ENCODE measurements around the gene AGAP9.

Gene AGAP9

DNA sequence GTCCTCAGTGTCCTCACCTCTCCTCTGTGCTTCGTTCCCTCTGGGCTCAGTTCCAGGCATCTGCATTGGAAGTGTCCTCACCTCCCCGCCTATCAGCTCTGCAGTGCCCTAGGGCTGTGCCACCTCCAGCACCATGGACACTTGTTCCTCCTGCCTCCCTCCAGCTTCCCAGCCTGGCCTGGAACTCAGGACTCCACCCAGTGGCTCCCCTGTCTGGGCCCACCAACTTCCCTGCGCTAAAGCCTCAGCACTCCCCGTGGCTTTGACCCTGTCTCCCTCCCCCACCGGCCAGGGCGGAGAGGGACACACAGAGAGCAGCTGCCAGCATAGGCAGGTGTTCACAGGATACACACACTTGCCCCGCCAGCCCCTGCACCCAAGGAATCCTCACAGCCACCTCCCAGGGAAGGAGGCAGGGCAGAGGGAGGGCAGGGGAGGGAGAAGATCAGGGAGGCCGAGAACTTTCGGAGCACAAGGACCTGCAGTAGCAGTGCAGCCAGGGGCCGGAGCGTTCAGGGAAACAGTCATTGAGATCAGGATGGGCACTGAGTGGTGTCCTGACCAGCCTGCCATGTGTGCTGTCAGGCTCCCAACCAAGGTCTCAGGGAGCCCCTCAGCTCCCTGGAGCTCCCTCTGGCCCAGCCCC, 70.8 kb downstream of the AGAP9 start:
- H3K4me3 ChIP-seq (ENCODE audit: low read depth, low read length), result no peak overlapping the region
- TF ChIP-seq, protein P1, sequence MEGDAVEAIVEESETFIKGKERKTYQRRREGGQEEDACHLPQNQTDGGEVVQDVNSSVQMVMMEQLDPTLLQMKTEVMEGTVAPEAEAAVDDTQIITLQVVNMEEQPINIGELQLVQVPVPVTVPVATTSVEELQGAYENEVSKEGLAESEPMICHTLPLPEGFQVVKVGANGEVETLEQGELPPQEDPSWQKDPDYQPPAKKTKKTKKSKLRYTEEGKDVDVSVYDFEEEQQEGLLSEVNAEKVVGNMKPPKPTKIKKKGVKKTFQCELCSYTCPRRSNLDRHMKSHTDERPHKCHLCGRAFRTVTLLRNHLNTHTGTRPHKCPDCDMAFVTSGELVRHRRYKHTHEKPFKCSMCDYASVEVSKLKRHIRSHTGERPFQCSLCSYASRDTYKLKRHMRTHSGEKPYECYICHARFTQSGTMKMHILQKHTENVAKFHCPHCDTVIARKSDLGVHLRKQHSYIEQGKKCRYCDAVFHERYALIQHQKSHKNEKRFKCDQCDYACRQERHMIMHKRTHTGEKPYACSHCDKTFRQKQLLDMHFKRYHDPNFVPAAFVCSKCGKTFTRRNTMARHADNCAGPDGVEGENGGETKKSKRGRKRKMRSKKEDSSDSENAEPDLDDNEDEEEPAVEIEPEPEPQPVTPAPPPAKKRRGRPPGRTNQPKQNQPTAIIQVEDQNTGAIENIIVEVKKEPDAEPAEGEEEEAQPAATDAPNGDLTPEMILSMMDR (IDR thresholded peaks at IDR 0.05; ENCODE audit: control insufficient read depth, extremely low read depth, insufficient read depth), result no peak
- no peak for DNase-seq (ENCODE audit: low read depth)

DNA sequence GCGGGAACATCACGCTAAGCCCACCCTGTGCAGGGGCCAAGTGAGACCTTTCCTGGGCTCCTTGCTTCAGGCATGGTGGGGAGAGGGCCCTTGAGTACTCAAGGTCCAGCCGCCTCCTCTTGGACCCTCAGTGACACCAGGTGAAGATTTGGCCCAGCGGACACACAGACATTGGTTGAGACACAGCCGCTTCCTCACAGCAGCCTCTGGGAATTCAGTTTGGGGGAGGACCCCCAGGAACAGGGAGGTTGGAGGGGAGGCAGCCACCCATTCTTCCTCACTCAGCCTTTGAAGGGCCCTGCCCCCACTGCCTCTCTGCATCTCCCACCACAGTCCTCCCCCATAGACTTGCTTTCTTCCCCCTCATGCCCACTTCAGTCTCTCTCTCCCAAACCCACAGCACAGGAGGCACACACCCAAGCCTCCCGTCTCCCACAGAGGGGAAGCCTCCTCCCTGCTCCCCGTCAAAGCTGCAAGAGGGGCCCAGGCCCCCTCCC, 71.4 kb downstream of the AGAP9 start:
- TF ChIP-seq, protein P1 (IDR thresholded peaks at IDR 0.05; ENCODE audit: control insufficient read depth, extremely low read depth, insufficient read depth), result no peak
- H3K4me3 ChIP-seq (ENCODE audit: low read depth, low read length), result no peak overlapping the region

More for the DNA sequence above, 71.4 kb downstream of the AGAP9 start:
- DNase-seq (ENCODE audit: low read depth), result no peak
